GM23248 (cell line): ENCODE data around the gene XRRA1. TPM values are rescaled to one million over a fixed set of nuclear protein-coding genes. Genes with fewer than 3 reads are reported as not detected.

Experiments
- DNase-seq: peaks from one replicate; pipeline ENCODE4 v3.0.0-alpha.2; 2015
- H2AFZ ChIP-seq: fragments of 200-600 bp; sonication (generic); 2 replicates; pipeline ENCODE4 v1.6.1; 2016; ENCODE audit warnings: antibody characterized with exemption
- H3F3A ChIP-seq: fragments of 200-600 bp; sonication (generic); 2 replicates; pipeline ENCODE4 v1.6.1; 2016; ENCODE audit warnings: mild to moderate bottlenecking, antibody characterized with exemption, mixed run types; ENCODE audit not compliant: insufficient read depth
- H3K27ac ChIP-seq: fragments of 200-600 bp; sonication (generic); 2 replicates; pipeline ENCODE4 v1.5.1; 2016; ENCODE audit warnings: mild to moderate bottlenecking
- H3K27me3 ChIP-seq: fragments of 200-600 bp; sonication (generic); replicated peaks from 2 replicates; pipeline ENCODE4 v1.6.1; 2016; ENCODE audit warnings: mild to moderate bottlenecking; ENCODE audit not compliant: insufficient read depth
- H3K36me3 ChIP-seq: fragments of 200-600 bp; sonication (generic); 2 replicates; pipeline ENCODE4 v1.6.1; 2016; ENCODE audit warnings: low read depth, mild to moderate bottlenecking
- H3K4me1 ChIP-seq: fragments of 200-600 bp; sonication (generic); 2 replicates; pipeline ENCODE4 v1.6.1; 2016; ENCODE audit warnings: mild to moderate bottlenecking; ENCODE audit not compliant: insufficient read depth
- H3K4me2 ChIP-seq: fragments of 200-600 bp; sonication (generic); one replicate; pipeline ENCODE4 v1.6.1; 2016; ENCODE audit warnings: mild to moderate bottlenecking; ENCODE audit not compliant: unreplicated experiment
- H3K4me3 ChIP-seq: fragments of 200-600 bp; sonication (generic); 2 replicates; pipeline ENCODE4 v1.5.1; 2016; ENCODE audit warnings: mild to moderate bottlenecking
- H3K79me2 ChIP-seq: fragments of 200-600 bp; sonication (generic); 2 replicates; pipeline ENCODE4 v1.6.1; 2016; ENCODE audit warnings: mild to moderate bottlenecking; ENCODE audit not compliant: insufficient read depth
- H3K9ac ChIP-seq: fragments of 200-600 bp; sonication (generic); 2 replicates; pipeline ENCODE4 v1.6.1; 2016; ENCODE audit warnings: mild to moderate bottlenecking
- H3K9me2 ChIP-seq: fragments of 200-600 bp; sonication (generic); 2 replicates; pipeline ENCODE4 v1.6.1; 2016; ENCODE audit warnings: mixed run types, mild to moderate bottlenecking, moderate library complexity; ENCODE audit not compliant: insufficient read depth
- H3K9me3 ChIP-seq: fragments of 200-600 bp; sonication (generic); one replicate; pipeline ENCODE4 v1.6.1; 2017; ENCODE audit warnings: low read depth
- H4K20me1 ChIP-seq: fragments of 200-600 bp; sonication (generic); 2 replicates; pipeline ENCODE4 v1.6.0; 2016; ENCODE audit not compliant: insufficient read depth
- EZH2 ChIP-seq: fragments of 200-600 bp; sonication (generic); IDR thresholded peaks from 2 replicates; pipeline ENCODE4 v1.6.1; 2018; ENCODE audit warnings: antibody characterized with exemption, mild to moderate bottlenecking; ENCODE audit not compliant: insufficient read depth, poor library complexity, severe bottlenecking
- EZH2phosphoT487 ChIP-seq: fragments of 200-600 bp; sonication (generic); IDR thresholded peaks from 2 replicates; pipeline ENCODE4 v1.6.1; 2018; ENCODE audit warnings: antibody characterized with exemption, moderate library complexity, mild to moderate bottlenecking, low read depth; ENCODE audit not compliant: insufficient read depth
- WGBS, 2 experiments: methylation state at CpG; one replicate each; pipeline ENCODE4 v1.1.6; 2015 to 2017; ENCODE audit warnings: low lambda C conversion rate in 2 of 2, low coverage in 1 of 2; ENCODE audit errors: missing lambda C conversion rate in 2 of 2; 5-methylcytosine and 5-hydroxymethylcytosine counted together
- in situ Hi-C: fragments of 300-500 bp; cut with MboI; formaldehyde crosslinking; loops from 2 replicates; pipeline ENCODE4 v1.15.0; 2020
- polyA plus RNA-seq: library from polyadenylated mRNA; unstranded; fragments of >200 nt; fragmentation: Nextera tagmentation; extraction: Ambion mirVana; gene quantifications from 2 replicates; pipeline ENCODE4 v1.2.1, GENCODE V29; 2016
- total RNA-seq: library from RNA; depleted of rRNA; stranded (reverse); fragments of >200 nt; shearing (Covaris generic); gene quantifications from 2 replicates; pipeline ENCODE4 v1.2.3, GENCODE V29; 2014

XRRA1 gene
- total and polyA plus RNA-seq, 2 experiments from 2014 or later, result 3.2 to 7.0 TPM

- no peaks in the 10 kb centered on the region for H3F3A ChIP-seq
- in situ Hi-C loops, result no loop called here
- no peak for TF ChIP-seq EZH2
- TF ChIP-seq EZH2phosphoT487, result no peak
- no peak overlapping the region for H2AFZ ChIP-seq
- no peak overlapping the region for H3K9ac ChIP-seq
- no peaks in the 10 kb centered on the region for H3K9me2 ChIP-seq
- no peak for DNase-seq
- WGBS, 2 experiments, result 68 to 73% methylated on average over 4 of the region's 4 CpGs
- no peak overlapping the region for H3K27ac ChIP-seq
- no peaks in the 10 kb centered on the region for H3K27me3 ChIP-seq
- H3K79me2 ChIP-seq, result no peaks in the 10 kb centered on the region
- no peak overlapping the region for H3K4me3 ChIP-seq
- H3K4me2 ChIP-seq, result no peak overlapping the region
- H3K36me3 ChIP-seq, result 0 out of 2 replicates have a peak, but pooled peaks cover 3% of the 10 kb centered on the region
- H3K4me1 ChIP-seq, result no peaks in the 10 kb centered on the region
- H3K9me3 ChIP-seq, result no peaks in the 10 kb centered on the region
- no peaks in the 10 kb centered on the region for H4K20me1 ChIP-seq
These were observed 39.5 kb downstream of the XRRA1 start for GRCh38 chr11:74909385-74909784.

GRCh38 chr11:74905326-74905725, 43.6 kb downstream of the XRRA1 start:
- Histone ChIP-seq H3K9ac (no peak overlapping the region), H3K36me3 (no peaks in the 10 kb centered on the region), H3K4me3 (no peak overlapping the region), H3K79me2 (no peaks in the 10 kb centered on the region), H3K9me3 (no peaks in the 10 kb centered on the region), H3K4me1 (no peaks in the 10 kb centered on the region), H3K4me2 (no peak overlapping the region), H3K27me3 (no peaks in the 10 kb centered on the region), H4K20me1 (no peaks in the 10 kb centered on the region), H2AFZ (no peak overlapping the region), H3K27ac (no peak overlapping the region), H3F3A (no peaks in the 10 kb centered on the region), H3K9me2 (no peaks in the 10 kb centered on the region)
- TF ChIP-seq EZH2 (no peak), EZH2phosphoT487 (no peak)
- in situ Hi-C loops, result no loop called here
- WGBS, 2 experiments, result 81 to 85% methylated on average over 3 of the region's 3 CpGs
- no peak for DNase-seq

DNA sequence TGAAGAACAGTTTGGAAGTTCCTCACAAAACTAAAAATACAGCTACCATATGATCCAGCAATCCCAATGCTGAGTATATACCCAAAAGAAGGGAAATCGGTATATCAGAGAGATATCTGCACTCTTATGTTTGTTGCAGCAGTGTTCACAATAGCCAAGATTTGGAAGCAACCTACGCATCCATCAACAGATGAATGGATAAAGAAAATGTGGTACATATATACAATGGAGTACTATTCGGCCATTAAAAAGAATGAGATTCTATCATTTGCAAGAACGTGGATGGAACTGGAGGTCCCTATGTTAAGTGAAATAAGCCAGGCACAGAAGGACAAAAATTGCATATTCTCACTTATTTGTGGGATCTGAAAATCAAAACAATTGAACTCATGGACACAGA, 46.5 kb downstream of the XRRA1 start:
- Histone ChIP-seq H3K4me1 (no peaks in the 10 kb centered on the region), H3K9me3 (no peaks in the 10 kb centered on the region), H3K9me2 (no peaks in the 10 kb centered on the region), H3K27ac (no peak overlapping the region), H3K36me3 (no peaks in the 10 kb centered on the region), H3K4me2 (no peak overlapping the region), H3K9ac (no peak overlapping the region), H3K4me3 (no peak overlapping the region), H2AFZ (no peak overlapping the region), H3F3A (no peaks in the 10 kb centered on the region), H3K27me3 (no peaks in the 10 kb centered on the region), H3K79me2 (no peaks in the 10 kb centered on the region), H4K20me1 (no peaks in the 10 kb centered on the region)
- TF ChIP-seq EZH2phosphoT487, result no peak
- no peak for TF ChIP-seq EZH2
- DNase-seq, result no peak
- in situ Hi-C loops, result no loop called here
- WGBS, 2 experiments, result 95 to 98% methylated on average over 4 of the region's 4 CpGs

GRCh38 chr11:74896311-74896710, 52.6 kb downstream of the XRRA1 start:
- no peak overlapping the region for H2AFZ ChIP-seq
- no peaks in the 10 kb centered on the region for H3K4me1 ChIP-seq
- no peaks in the 10 kb centered on the region for H3K9me3 ChIP-seq
- 84 to 87% methylated on average over 4 to 5 of the region's 5 CpGs for WGBS, 2 experiments
- H3K79me2 ChIP-seq, result no peaks in the 10 kb centered on the region
- no peaks in the 10 kb centered on the region for H3K36me3 ChIP-seq
- H3K9me2 ChIP-seq, result no peaks in the 10 kb centered on the region
- no peak overlapping the region for H3K4me3 ChIP-seq
- TF ChIP-seq EZH2, result no peak
- TF ChIP-seq EZH2phosphoT487, result no peak
- H3K9ac ChIP-seq, result no peak overlapping the region
- in situ Hi-C loops, result no loop called here
- no peak overlapping the region for H3K4me2 ChIP-seq
- H3F3A ChIP-seq, result no peaks in the 10 kb centered on the region
- no peaks in the 10 kb centered on the region for H3K27me3 ChIP-seq
- H4K20me1 ChIP-seq, result no peaks in the 10 kb centered on the region
- no peak for DNase-seq
- H3K27ac ChIP-seq, result no peak overlapping the region
